Muscle layer of colon (tissue), 2 donors: Measurements from ENCODE around the gene CD80.
"Not testable (repeated sequence)": the region's sequence is repeated elsewhere in the genome, so short reads cannot be mapped to it uniquely, and the experiment has no call there.

Source experiments
- H3K27ac ChIP-seq: one replicate; pipeline ENCODE4 v1.7.0; 2013; ENCODE audit warnings: low read depth, mild to moderate bottlenecking, low read length, moderate library complexity
- H3K27me3 ChIP-seq, 2 donors: one replicate each; pipeline ENCODE4 v1.7.0; 2013; ENCODE audit warnings: low read length in 2 of 2, mild to moderate bottlenecking in 2 of 2; ENCODE audit not compliant: insufficient read depth in 2 of 2, control insufficient read depth in 1 of 2
- H3K36me3 ChIP-seq: one replicate; pipeline ENCODE4 v1.7.0; 2013; ENCODE audit warnings: mild to moderate bottlenecking, low read length; ENCODE audit not compliant: insufficient read depth
- H3K4me1 ChIP-seq: one replicate; pipeline ENCODE4 v1.7.0; 2013; ENCODE audit warnings: mild to moderate bottlenecking, low read length; ENCODE audit not compliant: insufficient read depth
- H3K4me3 ChIP-seq, 2 donors: one replicate each; pipeline ENCODE4 v1.7.0; 2013; ENCODE audit warnings: low read length in 2 of 2, low read depth in 1 of 2, mild to moderate bottlenecking in 1 of 2, moderate library complexity in 1 of 2
- H3K9ac ChIP-seq: one replicate; pipeline ENCODE4 v1.7.0; 2013; ENCODE audit warnings: low read length
- H3K9me3 ChIP-seq: one replicate; pipeline ENCODE4 v1.7.0; 2013; ENCODE audit warnings: mild to moderate bottlenecking, low read length
- donor health status: abdominal sarcoma.
- donor health status: Adenocarcinoma of cecum.

The CD80 gene

DNA sequence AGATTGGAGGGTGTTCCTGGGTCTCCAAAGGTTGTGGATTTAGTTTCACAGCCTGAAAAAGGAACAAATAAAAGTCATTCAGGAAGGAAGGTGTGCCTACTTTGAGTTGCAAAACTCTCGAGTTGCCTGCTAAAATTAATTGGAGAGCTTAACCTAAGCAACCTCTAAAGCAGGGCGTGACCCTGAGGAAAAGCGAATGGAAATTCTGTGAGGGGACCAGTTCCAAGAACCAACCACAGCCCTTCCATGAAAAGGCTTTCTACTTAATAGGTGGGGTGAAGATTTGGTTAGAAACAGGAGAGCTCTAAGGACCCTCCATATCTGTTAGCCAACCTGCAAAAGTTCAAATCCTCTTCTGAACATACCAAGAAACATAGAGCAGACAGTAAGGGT, 1.5 kb downstream of the CD80 start:
- Histone ChIP-seq H3K4me1 (no peaks in the 10 kb centered on the region), H3K27ac (no peak overlapping the region), H3K27me3 (no peaks in the 10 kb centered on the region), H3K9ac (no peak overlapping the region), H3K9me3 (no peaks in the 10 kb centered on the region), H3K4me3 (no peak overlapping the region), H3K36me3 (no peaks in the 10 kb centered on the region)

DNA sequence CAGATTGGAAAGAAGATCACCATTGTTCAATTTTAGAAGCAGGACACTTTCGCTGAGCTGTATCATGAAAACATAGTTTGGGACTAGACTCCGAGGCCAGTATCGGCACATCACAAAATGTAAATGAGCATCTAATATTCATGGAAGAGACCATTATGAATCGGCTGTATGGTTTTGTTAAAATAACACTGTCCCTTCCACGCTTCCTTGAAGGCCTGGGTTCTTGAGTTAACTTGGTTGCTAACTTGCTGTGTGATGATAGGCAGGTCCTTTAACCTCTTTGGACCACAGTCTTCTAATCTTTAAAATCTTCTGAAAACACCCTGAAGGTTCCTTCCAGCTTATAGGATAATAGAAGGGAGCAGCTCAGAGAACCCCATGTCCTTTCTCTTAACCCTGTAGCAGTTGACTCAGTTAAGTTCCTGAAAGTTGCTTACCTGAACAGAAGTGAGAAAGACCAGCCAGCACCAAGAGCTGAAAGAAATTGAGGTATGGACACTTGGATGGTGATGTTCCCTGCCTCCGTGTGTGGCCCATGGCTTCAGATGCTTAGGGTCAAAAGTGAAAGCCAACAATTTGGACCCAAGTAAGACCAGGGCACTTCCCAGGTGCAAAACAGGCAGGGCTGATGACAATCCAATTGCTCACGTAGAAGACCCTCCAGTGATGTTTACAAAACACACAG, 2.1 kb downstream of the CD80 start:
- H3K27me3 ChIP-seq, result no peaks in the 10 kb centered on the region
- no peaks in the 10 kb centered on the region for H3K4me1 ChIP-seq
- no peaks in the 10 kb centered on the region for H3K9me3 ChIP-seq
- H3K9ac ChIP-seq, result no peak overlapping the region
- H3K36me3 ChIP-seq, result no peaks in the 10 kb centered on the region
- no peak overlapping the region for H3K27ac ChIP-seq
- no peak overlapping the region for H3K4me3 ChIP-seq

DNA sequence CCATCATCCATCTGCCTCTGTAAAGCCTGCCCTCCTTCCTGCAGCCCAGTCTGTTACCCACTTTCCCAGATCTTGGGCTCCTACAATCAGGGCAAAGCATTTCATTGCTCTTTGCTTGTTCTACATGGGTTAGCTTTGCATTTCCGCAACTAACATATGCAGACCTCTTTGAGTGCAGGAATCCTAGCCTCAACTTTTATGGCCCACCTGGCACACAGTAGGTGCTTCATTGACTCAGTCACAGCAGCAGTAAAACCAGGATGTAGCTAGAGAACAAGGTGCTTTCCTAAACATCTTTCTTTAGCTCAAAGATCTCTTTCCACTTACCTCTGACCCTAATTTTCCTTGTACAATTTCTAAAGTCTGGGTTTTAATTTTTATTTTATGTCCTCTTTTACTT, 3.5 kb downstream of the CD80 start:
- H3K4me3 ChIP-seq, result no peak overlapping the region
- H3K27me3 ChIP-seq, result no peaks in the 10 kb centered on the region
- H3K4me1 ChIP-seq, result no peaks in the 10 kb centered on the region
- H3K9ac ChIP-seq, result no peak overlapping the region
- H3K36me3 ChIP-seq, result no peaks in the 10 kb centered on the region
- H3K9me3 ChIP-seq, result no peaks in the 10 kb centered on the region
- H3K27ac ChIP-seq, result no peak overlapping the region

DNA sequence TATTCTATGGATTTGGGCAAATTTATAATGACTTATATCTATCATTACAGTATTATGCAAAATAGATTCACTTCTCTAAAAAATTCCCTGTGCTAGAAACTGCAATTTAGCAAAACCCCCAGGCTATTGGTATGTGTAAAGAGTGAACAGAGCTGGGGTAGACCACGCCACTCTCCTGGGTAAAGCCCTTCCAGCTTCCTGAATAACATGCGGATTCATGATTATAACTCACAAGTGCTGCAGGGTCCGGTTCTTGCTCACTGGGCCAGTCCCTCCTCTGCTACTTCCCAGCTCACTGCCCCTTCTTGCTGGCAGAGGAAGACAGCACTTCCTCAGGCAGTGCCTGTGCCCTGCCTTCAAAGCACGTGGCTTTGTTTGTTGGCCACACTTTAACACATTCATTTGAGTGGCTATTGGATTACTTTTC, 4.1 kb downstream of the CD80 start:
- Histone ChIP-seq H3K27ac (no peak overlapping the region), H3K9me3 (no peaks in the 10 kb centered on the region), H3K9ac (no peak overlapping the region), H3K4me1 (no peaks in the 10 kb centered on the region), H3K36me3 (no peaks in the 10 kb centered on the region), H3K27me3 (no peaks in the 10 kb centered on the region), H3K4me3 (no peak overlapping the region)

DNA sequence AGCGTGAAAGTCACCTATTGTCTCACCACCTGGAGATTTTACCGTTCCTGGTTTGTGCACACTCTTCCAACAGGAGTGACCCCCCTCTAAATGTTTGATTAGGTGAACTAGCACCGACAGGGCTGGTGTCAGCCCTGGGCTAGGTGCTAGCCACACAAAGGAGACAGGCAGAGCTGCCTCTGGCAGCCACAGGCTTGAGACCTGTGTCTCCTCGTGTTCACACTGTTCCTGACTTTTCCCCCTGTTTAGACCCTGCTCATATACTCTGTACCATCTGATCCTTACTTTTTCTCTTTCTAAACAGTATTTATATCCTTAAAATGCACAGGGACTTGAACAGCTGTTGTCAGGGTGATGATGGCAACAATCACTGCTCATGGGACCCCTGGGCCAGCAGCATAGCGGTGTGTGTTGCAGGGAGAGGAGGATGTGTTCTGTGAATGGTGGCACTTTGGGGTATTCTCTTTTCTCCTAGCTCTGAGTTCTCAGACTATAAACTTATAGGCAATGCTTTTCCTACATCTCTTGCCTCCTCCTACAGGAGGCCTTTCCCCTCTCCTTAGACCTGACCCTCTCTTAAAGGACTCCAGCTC, 5.5 kb downstream of the CD80 start:
- Histone ChIP-seq H3K27me3 (no peaks in the 10 kb centered on the region), H3K36me3 (no peaks in the 10 kb centered on the region), H3K27ac (no peak overlapping the region), H3K4me1 (no peaks in the 10 kb centered on the region), H3K9me3 (no peaks in the 10 kb centered on the region), H3K4me3 (no peak overlapping the region), H3K9ac (no peak overlapping the region)

DNA sequence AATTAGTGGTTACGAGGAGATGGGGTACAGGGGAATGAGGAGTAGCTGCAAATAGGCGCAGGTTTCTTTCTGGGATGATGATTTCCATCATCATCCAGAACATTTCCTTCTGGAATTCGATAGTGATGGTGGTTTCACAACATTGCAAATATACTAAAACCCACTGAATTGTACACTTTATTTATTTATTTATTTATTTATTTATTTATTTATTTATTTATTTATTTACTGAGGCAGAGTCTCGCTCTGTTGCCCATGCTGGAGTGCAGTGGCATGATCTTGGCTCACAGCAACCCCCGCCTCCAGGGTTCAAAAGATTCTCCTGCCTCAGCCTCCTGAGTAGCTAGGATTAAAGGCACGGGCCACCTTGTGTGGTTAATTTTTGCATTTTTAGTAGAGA, 6.5 kb downstream of the CD80 start:
- H3K9me3 ChIP-seq, H3K4me1 ChIP-seq, H3K36me3 ChIP-seq, H3K27ac ChIP-seq, H3K27me3 ChIP-seq, H3K9ac ChIP-seq, H3K4me3 ChIP-seq: not testable (repeated sequence)

DNA sequence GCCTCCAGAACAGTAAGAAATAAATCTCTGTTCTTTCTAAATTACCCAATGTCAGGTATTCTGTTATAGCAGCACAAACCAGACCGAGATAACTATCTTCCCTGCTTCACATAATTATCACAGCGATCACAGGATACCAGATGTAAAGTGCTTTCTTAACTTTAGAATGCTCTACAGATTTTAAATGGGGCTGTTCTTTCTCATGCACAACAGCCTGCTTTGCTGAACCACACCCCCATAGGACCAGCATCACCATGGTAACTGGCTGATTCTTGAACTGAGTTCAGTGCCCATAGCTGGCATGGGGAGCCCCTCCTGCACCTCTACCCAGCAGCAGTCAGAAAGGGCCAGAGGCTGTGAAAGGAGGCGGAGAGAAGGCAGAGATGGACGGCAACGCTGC, 7.8 kb downstream of the CD80 start:
- H3K9me3 ChIP-seq, result no peaks in the 10 kb centered on the region
- H3K27me3 ChIP-seq, result no peaks in the 10 kb centered on the region
- no peak overlapping the region for H3K9ac ChIP-seq
- no peak overlapping the region for H3K4me3 ChIP-seq
- no peaks in the 10 kb centered on the region for H3K4me1 ChIP-seq
- H3K36me3 ChIP-seq, result no peaks in the 10 kb centered on the region
- no peak overlapping the region for H3K27ac ChIP-seq

DNA sequence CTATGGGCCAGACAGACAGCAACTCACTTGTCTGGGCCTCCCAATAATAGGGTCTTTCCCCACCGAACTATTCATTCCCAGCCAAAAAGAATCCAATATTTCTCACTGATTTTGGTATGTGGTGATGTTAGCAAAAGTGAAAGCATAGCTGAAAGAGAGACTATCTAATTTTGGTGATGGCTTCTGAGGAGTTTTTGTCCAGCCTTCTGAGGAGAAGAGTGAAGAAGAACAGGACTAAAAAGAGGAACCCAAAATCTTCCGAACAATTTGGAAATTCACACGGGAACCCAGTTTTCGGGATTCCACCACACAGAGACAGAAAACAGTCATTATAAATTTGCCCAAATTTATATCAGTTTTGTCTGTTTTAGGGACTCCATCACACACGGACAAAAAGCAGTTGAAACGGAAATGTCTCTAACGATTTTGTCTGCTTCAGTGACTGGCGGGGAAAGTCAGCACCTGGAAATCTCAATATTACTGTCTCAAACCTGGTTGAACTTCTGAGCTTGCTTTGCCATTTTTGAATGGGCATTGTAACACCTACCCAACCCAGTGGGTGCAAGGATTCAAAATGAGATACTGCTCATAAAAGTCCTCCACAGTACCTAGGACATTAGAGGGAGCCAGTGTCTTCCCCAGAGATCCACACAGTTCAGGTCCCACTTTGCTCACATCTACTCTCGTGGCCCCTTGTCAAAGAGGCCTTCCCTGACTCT, 9.1 kb downstream of the CD80 start:
- Histone ChIP-seq H3K27ac (no peak overlapping the region), H3K4me3 (no peak overlapping the region), H3K36me3 (no peaks in the 10 kb centered on the region), H3K9me3 (no peaks in the 10 kb centered on the region), H3K27me3 (no peaks in the 10 kb centered on the region), H3K9ac (no peak overlapping the region), H3K4me1 (no peaks in the 10 kb centered on the region)

DNA sequence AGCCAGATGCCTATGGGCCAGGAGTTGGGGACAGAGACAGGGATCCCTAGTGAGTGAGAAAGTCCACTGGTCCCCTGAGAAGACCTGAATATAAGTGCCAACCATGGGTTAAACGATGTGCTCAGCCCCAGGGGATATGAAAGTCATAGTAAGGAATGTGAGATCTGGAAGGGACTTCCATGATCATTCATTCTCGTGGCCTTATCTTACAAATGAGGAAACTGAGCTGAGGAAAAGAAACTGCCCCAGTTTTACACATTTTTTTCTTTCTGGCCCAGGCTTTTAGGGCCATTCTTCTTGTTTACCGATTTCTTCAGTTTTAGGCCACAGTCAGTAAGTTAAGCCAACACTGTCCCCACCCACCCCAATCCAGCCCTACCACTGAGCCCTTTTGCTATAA, 11.1 kb downstream of the CD80 start:
- no peak overlapping the region for H3K4me3 ChIP-seq

DNA sequence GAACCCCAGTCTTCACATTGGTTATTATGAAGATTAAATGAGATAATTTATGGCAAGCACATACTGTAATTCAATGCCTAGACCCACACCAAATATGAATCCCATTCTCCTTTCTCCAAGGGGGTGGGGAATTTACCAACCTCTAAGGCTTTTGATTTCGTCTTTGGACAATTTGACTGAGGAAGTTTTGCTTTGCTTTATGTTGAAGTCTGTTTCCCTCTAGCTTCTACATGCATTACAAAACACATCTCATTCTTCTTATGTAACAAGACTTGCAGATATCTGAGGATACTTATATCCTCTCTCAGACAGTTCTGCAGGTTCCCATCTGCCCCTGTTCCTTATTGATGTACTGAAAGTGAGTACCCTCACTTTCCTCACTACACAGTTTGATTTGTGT, 12.2 kb downstream of the CD80 start:
- Histone ChIP-seq H3K9me3 (no peaks in the 10 kb centered on the region), H3K9ac (no peak overlapping the region), H3K36me3 (no peaks in the 10 kb centered on the region), H3K4me3 (no peak overlapping the region), H3K27me3 (no peaks in the 10 kb centered on the region), H3K27ac (no peak overlapping the region), H3K4me1 (no peaks in the 10 kb centered on the region)

More for the DNA sequence above, 11.1 kb downstream of the CD80 start:
- H3K4me1 ChIP-seq, result no peaks in the 10 kb centered on the region
- H3K9ac ChIP-seq, result no peak overlapping the region
- H3K36me3 ChIP-seq, result no peaks in the 10 kb centered on the region
- no peak overlapping the region for H3K27ac ChIP-seq
- H3K27me3 ChIP-seq, result no peaks in the 10 kb centered on the region
- H3K9me3 ChIP-seq, result no peaks in the 10 kb centered on the region

DNA sequence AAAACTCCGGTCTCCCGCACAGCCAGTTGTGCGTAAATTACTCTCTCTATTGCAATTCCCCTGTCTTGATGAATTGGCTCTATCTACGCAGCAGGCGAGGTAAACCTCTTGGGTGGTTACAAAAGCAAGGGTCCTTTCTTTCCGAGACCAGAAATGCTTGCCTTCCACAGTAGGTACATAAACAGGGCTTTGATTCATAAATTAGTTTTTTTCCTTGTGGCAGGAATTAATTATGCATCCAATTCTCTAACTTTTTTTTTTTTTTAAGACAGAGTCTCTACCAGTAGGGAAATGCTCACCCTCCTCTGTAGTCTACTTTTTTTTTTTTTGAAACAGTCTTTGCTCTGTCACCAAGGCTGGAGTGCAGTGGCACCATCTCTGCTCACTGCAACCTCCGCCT, 16.3 kb downstream of the CD80 start:
- Histone ChIP-seq H3K9ac (no peak overlapping the region), H3K4me1 (no peaks in the 10 kb centered on the region), H3K9me3 (no peaks in the 10 kb centered on the region), H3K27ac (no peak overlapping the region), H3K27me3 (no peaks in the 10 kb centered on the region), H3K36me3 (no peaks in the 10 kb centered on the region), H3K4me3 (no peak overlapping the region)
